ENCODE measurements around the gene UBASH3A.

UBASH3A gene

DNA sequence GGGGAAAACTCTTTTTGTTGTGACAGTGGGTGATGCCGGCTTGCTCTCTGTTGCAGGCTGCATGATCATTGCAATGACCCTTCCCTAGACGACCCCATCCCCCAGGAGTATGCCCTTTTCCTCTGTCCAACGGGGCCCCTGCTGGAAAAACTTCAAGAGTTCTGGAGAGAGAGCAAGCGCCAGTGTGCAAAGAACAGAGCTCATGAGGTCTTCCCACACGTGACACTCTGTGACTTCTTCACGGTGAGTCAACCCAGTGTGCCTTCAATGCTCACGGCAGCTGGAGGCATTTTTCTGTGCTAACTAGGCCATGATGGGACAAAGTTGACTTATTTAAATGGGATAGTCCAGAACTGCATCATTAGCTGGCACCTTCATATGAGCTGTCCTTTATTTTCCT, 5.7 kb downstream of the UBASH3A start:
- H3K4me3 ChIP-seq (ENCODE audit: low read depth, low read length) = no peak overlapping the region
- no peak for TF ChIP-seq CTCF (IDR thresholded peaks at IDR 0.05; ENCODE audit: borderline replicate concordance, insufficient read depth, low read depth, low read length)

DNA sequence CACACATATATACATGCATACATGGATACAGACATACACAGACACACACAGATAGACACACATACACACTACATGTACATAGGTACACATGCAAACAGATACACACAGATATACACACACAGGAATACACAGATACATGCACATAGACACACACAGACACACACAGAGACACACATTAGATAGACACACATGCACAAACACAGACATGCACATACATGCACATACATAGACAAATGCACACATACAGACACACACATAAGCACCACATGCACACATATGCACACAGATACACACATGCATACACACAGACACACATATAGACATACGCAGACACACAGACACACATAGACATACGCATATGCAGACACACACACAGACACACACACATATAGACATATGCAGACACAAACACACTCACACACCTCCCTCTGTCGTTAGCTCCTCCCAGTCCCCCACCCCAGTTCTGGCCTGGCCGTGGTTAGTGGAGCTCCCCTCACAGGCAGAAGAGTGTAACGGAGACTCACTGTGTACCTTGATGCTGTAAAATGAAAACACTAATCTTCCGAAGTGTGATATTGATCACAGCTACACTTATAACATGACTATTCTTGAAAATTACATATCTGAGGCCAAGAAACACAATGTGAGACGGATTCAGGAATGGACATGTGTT, 7.6 kb downstream of the UBASH3A start:
- H3K4me3 ChIP-seq (ENCODE audit: low read depth, low read length) = no peak overlapping the region

DNA sequence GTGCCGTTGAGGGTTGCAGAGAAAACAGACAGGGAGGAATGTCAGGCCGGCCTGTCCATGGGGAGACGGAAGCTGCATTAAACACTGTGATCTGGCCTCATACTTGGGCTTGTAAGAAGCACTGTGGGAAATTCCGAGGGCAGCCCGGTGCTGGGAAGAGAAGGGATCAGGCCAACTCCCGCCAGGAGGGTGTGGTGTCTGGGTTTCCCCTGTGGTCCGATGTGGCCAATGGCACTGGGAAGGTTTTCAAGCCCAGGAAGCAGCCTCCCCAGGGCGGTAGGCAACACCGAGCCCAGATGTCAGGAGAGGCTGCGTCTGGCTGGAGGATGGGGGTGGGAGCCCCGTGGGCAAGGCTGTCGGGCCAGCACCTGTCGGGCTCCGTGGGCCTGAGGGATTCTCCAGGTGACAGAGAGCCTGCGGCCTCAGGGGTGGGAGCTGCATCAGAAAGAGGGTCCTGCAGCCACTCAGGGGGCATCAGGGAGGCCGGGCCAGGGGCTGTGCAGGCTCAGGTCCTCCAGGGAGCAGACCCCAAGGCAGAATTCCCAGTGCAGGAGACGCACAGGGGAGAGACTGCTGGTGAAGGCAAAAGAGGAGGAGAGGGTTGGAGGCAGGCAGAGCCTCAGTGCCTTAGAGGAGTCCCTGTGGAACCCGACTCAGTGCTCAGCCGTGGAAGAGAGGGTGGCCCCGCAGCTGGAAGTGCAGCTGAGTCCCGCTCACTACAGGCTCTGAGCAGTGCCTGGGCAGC, 8.4 kb downstream of the UBASH3A start:
- H3K4me3 ChIP-seq (ENCODE audit: low read depth, low read length) = no peak overlapping the region
- TF ChIP-seq CTCF (IDR thresholded peaks at IDR 0.05; ENCODE audit: borderline replicate concordance, insufficient read depth, low read depth, low read length) = no peak

More for the DNA sequence above, 7.6 kb downstream of the UBASH3A start:
- TF ChIP-seq CTCF (IDR thresholded peaks at IDR 0.05; ENCODE audit: borderline replicate concordance, insufficient read depth, low read depth, low read length) = peak; percentile 13; the same call in 1 of the 2 replicates

- H3K4me3 ChIP-seq (ENCODE audit: low read depth, low read length) = no peak overlapping the region
- TF ChIP-seq CTCF (IDR thresholded peaks at IDR 0.05; ENCODE audit: borderline replicate concordance, insufficient read depth, low read depth, low read length) = no peak
Measured at GRCh38 chr21:42412636-42412933, 8.9 kb downstream of the UBASH3A start.

GRCh38 chr21:42413093-42413492, 9.4 kb downstream of the UBASH3A start:
- no peak overlapping the region for H3K4me3 ChIP-seq (ENCODE audit: low read depth, low read length)
- TF ChIP-seq CTCF (IDR thresholded peaks at IDR 0.05; ENCODE audit: borderline replicate concordance, insufficient read depth, low read depth, low read length) = no peak

- no peak for TF ChIP-seq CTCF (IDR thresholded peaks at IDR 0.05; ENCODE audit: borderline replicate concordance, insufficient read depth, low read depth, low read length)
- no peak overlapping the region for H3K4me3 ChIP-seq (ENCODE audit: low read depth, low read length)
Measured at GRCh38 chr21:42413500-42413899, 9.8 kb downstream of the UBASH3A start.

- TF ChIP-seq CTCF (IDR thresholded peaks at IDR 0.05; ENCODE audit: borderline replicate concordance, insufficient read depth, low read depth, low read length) = no peak
- no peak overlapping the region for H3K4me3 ChIP-seq (ENCODE audit: low read depth, low read length)
Measured at GRCh38 chr21:42414066-42414465, 10.4 kb downstream of the UBASH3A start.
